ENCODE data around the gene TRIOBP. TPM values are rescaled to one million over a fixed set of nuclear protein-coding genes. Genes with fewer than 3 reads are reported as not detected.

The TRIOBP gene
- total RNA-seq, 2 donors from 2014 or later = 74.7 to 82.2 TPM

DNA sequence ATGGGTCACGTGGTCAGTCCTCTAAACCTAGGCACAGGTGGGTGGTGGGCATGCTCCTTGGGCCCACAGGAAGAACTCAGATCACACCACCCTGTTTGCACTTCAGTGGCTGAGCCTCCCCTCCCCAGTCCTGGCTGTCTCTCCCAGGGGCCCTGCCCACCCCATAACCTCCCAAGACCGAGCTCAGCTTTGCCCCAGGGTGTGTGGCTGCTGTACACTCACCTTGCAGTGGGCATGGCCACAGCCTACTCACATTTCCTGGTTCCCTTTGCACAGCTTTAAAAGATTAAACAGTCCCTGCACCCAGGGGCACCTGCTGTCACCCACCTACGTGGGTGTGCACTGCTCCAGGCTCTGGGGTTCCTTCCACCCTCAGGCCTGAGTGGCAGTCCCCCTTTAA is 13.8 kb downstream of the TRIOBP start:
- no peak overlapping the region for H3K27ac ChIP-seq (ENCODE audit: low read depth, low read length)
- TF ChIP-seq, protein P1, sequence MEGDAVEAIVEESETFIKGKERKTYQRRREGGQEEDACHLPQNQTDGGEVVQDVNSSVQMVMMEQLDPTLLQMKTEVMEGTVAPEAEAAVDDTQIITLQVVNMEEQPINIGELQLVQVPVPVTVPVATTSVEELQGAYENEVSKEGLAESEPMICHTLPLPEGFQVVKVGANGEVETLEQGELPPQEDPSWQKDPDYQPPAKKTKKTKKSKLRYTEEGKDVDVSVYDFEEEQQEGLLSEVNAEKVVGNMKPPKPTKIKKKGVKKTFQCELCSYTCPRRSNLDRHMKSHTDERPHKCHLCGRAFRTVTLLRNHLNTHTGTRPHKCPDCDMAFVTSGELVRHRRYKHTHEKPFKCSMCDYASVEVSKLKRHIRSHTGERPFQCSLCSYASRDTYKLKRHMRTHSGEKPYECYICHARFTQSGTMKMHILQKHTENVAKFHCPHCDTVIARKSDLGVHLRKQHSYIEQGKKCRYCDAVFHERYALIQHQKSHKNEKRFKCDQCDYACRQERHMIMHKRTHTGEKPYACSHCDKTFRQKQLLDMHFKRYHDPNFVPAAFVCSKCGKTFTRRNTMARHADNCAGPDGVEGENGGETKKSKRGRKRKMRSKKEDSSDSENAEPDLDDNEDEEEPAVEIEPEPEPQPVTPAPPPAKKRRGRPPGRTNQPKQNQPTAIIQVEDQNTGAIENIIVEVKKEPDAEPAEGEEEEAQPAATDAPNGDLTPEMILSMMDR (conservative IDR thresholded peaks at IDR 0.05) = no peak
- H3K36me3 Mint-ChIP-seq (ENCODE audit: low read depth) = peaks cover 52% of the 10 kb centered on the region
- no peak overlapping the region for H3K4me3 ChIP-seq (ENCODE audit: low read length)
- peaks cover 32% of the 10 kb centered on the region for H3K36me3 ChIP-seq (ENCODE audit: control insufficient read depth, insufficient read depth, low read length)
- H3K4me1 Mint-ChIP-seq = no peaks in the 10 kb centered on the region
- no peaks in the 10 kb centered on the region for H3K27me3 Mint-ChIP-seq (ENCODE audit: insufficient read depth)
- H3K9ac ChIP-seq (ENCODE audit: extremely low read depth, low read length, poor library complexity, severe bottlenecking) = no peak overlapping the region
- H3K9me3 Mint-ChIP-seq = no peaks in the 10 kb centered on the region
- DNase-seq = no peak
- WGBS, 2 experiments (ENCODE audit: insufficient coverage in 1 of 2, insufficient read length in 1 of 2) = 89 to 100% methylated on average over 2 to 3 of the region's 3 CpGs
- H3K4me1 ChIP-seq (ENCODE audit: control insufficient read depth, insufficient read depth, low read length) = no peaks in the 10 kb centered on the region
- H3K9me3 ChIP-seq (ENCODE audit: control insufficient read depth, low read length) = no peaks in the 10 kb centered on the region
- H3K27me3 ChIP-seq (ENCODE audit: control insufficient read depth, insufficient read depth, low read length, poor library complexity, severe bottlenecking) = no peaks in the 10 kb centered on the region
- H3K27ac Mint-ChIP-seq = no peak overlapping the region
- no peak overlapping the region for H3K4me3 Mint-ChIP-seq

DNA sequence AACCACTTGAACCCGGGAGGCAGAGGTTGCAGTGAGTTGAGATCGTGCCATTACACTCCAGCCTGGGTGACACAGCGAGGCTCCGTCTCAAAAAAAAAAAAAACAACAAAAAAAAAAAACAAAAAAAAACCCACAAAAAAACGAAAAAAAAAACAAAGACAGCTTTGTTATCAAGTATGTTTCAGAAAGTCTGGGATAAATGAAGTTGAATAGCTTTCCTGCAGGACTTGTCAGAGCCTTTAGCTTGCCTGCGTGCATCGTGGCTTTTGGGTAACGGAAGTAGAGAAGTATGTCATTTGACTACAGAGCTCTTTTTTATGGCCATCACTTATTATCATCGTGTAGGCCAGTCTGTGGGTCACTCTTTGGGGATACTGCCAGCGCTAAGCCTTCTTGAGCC is 14.6 kb downstream of the TRIOBP start:
- Mint-ChIP-seq H3K27ac (no peak overlapping the region), H3K4me3 (no peak overlapping the region), H3K9me3 (no peaks in the 10 kb centered on the region), H3K27me3 (ENCODE audit: insufficient read depth) (no peaks in the 10 kb centered on the region), H3K36me3 (ENCODE audit: low read depth) (peaks cover 50% of the 10 kb centered on the region), H3K4me1 (no peaks in the 10 kb centered on the region)
- no peak for DNase-seq
- Histone ChIP-seq H3K4me3 (ENCODE audit: low read length) (no peak overlapping the region), H3K9me3 (ENCODE audit: control insufficient read depth, low read length) (peaks cover 2% of the 10 kb centered on the region), H3K36me3 (ENCODE audit: control insufficient read depth, insufficient read depth, low read length) (peaks cover 29% of the 10 kb centered on the region), H3K4me1 (ENCODE audit: control insufficient read depth, insufficient read depth, low read length) (no peaks in the 10 kb centered on the region), H3K27ac (ENCODE audit: low read depth, low read length) (no peak overlapping the region), H3K27me3 (ENCODE audit: control insufficient read depth, insufficient read depth, low read length, poor library complexity, severe bottlenecking) (no peaks in the 10 kb centered on the region), H3K9ac (ENCODE audit: extremely low read depth, low read length, poor library complexity, severe bottlenecking) (no peak overlapping the region)
- TF ChIP-seq, protein P1 (conservative IDR thresholded peaks at IDR 0.05) = no peak
- 88 to 94% methylated on average over 5 to 8 of the region's 10 CpGs for WGBS, 2 experiments (ENCODE audit: insufficient coverage in 1 of 2, insufficient read length in 1 of 2)

DNA sequence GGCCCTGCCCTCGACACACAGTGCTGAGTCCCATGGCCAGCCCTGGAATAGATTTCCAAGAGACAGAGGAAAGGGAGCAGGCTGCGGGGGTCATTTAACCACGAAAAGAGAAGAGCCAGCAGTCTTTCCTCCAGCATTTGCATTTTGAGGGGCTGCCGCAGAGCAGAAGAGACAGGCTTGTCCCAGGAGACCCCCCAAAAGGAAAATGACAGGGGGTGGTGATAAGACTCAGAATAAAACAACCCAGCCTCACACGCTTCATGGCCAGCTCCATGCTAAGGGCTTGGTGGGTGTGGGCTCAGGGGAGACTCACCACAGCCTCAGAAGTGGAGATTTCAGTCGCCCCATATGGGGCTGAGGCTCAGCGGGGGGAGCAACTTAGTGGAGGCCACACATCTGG is 16.9 kb downstream of the TRIOBP start:
- Histone ChIP-seq H3K9me3 (ENCODE audit: control insufficient read depth, low read length) (peaks cover 7% of the 10 kb centered on the region), H3K4me1 (ENCODE audit: control insufficient read depth, insufficient read depth, low read length) (no peaks in the 10 kb centered on the region), H3K36me3 (ENCODE audit: control insufficient read depth, insufficient read depth, low read length) (peaks cover 26% of the 10 kb centered on the region), H3K27ac (ENCODE audit: low read depth, low read length) (no peak overlapping the region), H3K27me3 (ENCODE audit: control insufficient read depth, insufficient read depth, low read length, poor library complexity, severe bottlenecking) (no peaks in the 10 kb centered on the region), H3K4me3 (ENCODE audit: low read length) (no peak overlapping the region), H3K9ac (ENCODE audit: extremely low read depth, low read length, poor library complexity, severe bottlenecking) (no peak overlapping the region)
- TF ChIP-seq, protein P1 (conservative IDR thresholded peaks at IDR 0.05) = no peak
- 87 to 93% methylated on average over 3 to 7 of the region's 7 CpGs for WGBS, 2 experiments (ENCODE audit: insufficient coverage in 1 of 2, insufficient read length in 1 of 2)
- H3K36me3 Mint-ChIP-seq (ENCODE audit: low read depth) = peaks cover 55% of the 10 kb centered on the region
- no peak overlapping the region for H3K4me3 Mint-ChIP-seq
- peaks cover 4% of the 10 kb centered on the region for H3K9me3 Mint-ChIP-seq
- no peaks in the 10 kb centered on the region for H3K27me3 Mint-ChIP-seq (ENCODE audit: insufficient read depth)
- no peak overlapping the region for H3K27ac Mint-ChIP-seq
- no peak for DNase-seq
- H3K4me1 Mint-ChIP-seq = no peaks in the 10 kb centered on the region

All from endodermal cell (in vitro differentiated cells).